Central memory CD4-positive, alpha-beta T cell (primary cell): ENCODE data around the gene WNK2.

Experiments
- DNase-seq: peaks from one replicate; pipeline ENCODE4 v3.0.0; 2022

The WNK2 gene

GRCh38 chr9:93267681-93268505 lies 84.0 kb downstream of the WNK2 start:
- DNase-seq, result no peak

GRCh38 chr9:93268551-93269314 lies 84.8 kb downstream of the WNK2 start:
- peak; percentile 15 for DNase-seq

- DNase-seq, result no peak
Observed at GRCh38 chr9:93270976-93271375, 87.0 kb downstream of the WNK2 start.

GRCh38 chr9:93276973-93277372 lies 93.0 kb downstream of the WNK2 start:
- no peak for DNase-seq

GRCh38 chr9:93278144-93278543 lies 94.2 kb downstream of the WNK2 start:
- no peak for DNase-seq

- no peak for DNase-seq
Observed at GRCh38 chr9:93280661-93281259, 96.8 kb downstream of the WNK2 start.

GRCh38 chr9:93286252-93287188 lies 102.6 kb downstream of the WNK2 start:
- DNase-seq, result no peak

GRCh38 chr9:93287189-93287552 lies 103.2 kb downstream of the WNK2 start:
- DNase-seq, result no peak

GRCh38 chr9:93287593-93287992 lies 103.7 kb downstream of the WNK2 start:
- DNase-seq, result no peak

- no peak for DNase-seq
Observed at GRCh38 chr9:93288341-93288740, 104.4 kb downstream of the WNK2 start.

GRCh38 chr9:93288891-93289883 lies 105.2 kb downstream of the WNK2 start:
- no peak for DNase-seq

- no peak for DNase-seq
Observed at GRCh38 chr9:93290495-93291434, 106.8 kb downstream of the WNK2 start.

- no peak for DNase-seq
Observed at GRCh38 chr9:93291536-93292287, 107.8 kb downstream of the WNK2 start.

- no peak for DNase-seq
Observed at GRCh38 chr9:93292288-93292615, 108.3 kb downstream of the WNK2 start.

- DNase-seq, result no peak
Observed at GRCh38 chr9:93292664-93293328, 108.9 kb downstream of the WNK2 start.

- DNase-seq, result no peak
Observed at GRCh38 chr9:93294011-93294410, 110.1 kb downstream of the WNK2 start.

- DNase-seq, result no peak
Observed at GRCh38 chr9:93295031-93295430, 111.1 kb downstream of the WNK2 start.

GRCh38 chr9:93295456-93296076 lies 111.6 kb downstream of the WNK2 start:
- no peak for DNase-seq
